Right lobe of liver (tissue), 6 donors: ENCODE measurements around the gene TOR3A. TPM values are rescaled to one million over a fixed set of nuclear protein-coding genes. Genes with fewer than 3 reads are reported as not detected.

Experiments used
- ATAC-seq, 4 donors: fragments of 200-7000 bp; cut with Tn5 transposase; one replicate each; pipeline ENCODE4 v1.9.1; 2020; ENCODE audit warnings: mild to moderate bottlenecking in 4 of 4, moderate library complexity in 4 of 4
- DNase-seq, 3 donors: peaks; one replicate each; pipeline ENCODE4 v3.0.0-alpha.2; 2020
- H3K27ac ChIP-seq, 3 donors: fragments of 200-600 bp; one replicate each; pipeline ENCODE4 v1.8.0; 2022
- H3K27me3 ChIP-seq, 2 donors: fragments of 200-600 bp; one replicate each; pipeline ENCODE4 v1.8.0; 2022
- H3K36me3 ChIP-seq, 4 donors: fragments of 200-600 bp; sonication (generic) in 1 of 4; one replicate each; pipeline versions ENCODE4 v1.5.1 to v1.8.0; 2017 to 2022; ENCODE audit warnings: control low read depth in 1 of 4
- H3K4me1 ChIP-seq, 4 donors: fragments of 200-600 bp; sonication (generic) in 1 of 4; one replicate each; pipeline versions ENCODE4 v1.5.1 to v1.8.0; 2017 to 2022; ENCODE audit warnings: control low read depth in 1 of 4
- H3K4me3 ChIP-seq, 3 donors: fragments of 200-600 bp; one replicate each; pipeline ENCODE4 v1.8.0; 2022
- H3K9me3 ChIP-seq, 4 donors: fragments of 200-600 bp; sonication (generic) in 1 of 4; one replicate each; pipeline versions ENCODE4 v1.5.1 to v1.8.0; 2017 to 2022; ENCODE audit warnings: control low read depth in 1 of 4
- POLR2A ChIP-seq: fragments of 450-650 bp; IDR thresholded peaks from one replicate; pipeline ENCODE4 v1.6.1; 2017; ENCODE audit warnings: antibody characterized with exemption, mild to moderate bottlenecking
- WGBS: methylation state at CpG from one replicate; pipeline ENCODE4 v1.1.6; 2018; ENCODE audit warnings: low coverage, low lambda C conversion rate; ENCODE audit not compliant: insufficient coverage; ENCODE audit errors: missing lambda C conversion rate; 5-methylcytosine and 5-hydroxymethylcytosine counted together
- intact Hi-C, 2 donors: fragments of 100-400 bp; cut with DNase I; formaldehyde crosslinking; loops; one replicate each; pipeline versions ENCODE4 v1.11.2 to v1.14.1; 2022
- total RNA-seq, 6 experiments: library from RNA; depleted of rRNA in 2 of 6; stranded (reverse); fragments of >200 nt in 2 of 6; fragmentation: NEBNext Ultra II Directional in 3 of 6; extraction: Animal tissue kit (Norgen Biotek cat#: 25700) in 3 of 6; gene quantifications; one replicate each; pipeline versions ENCODE4 v1.1.0 to v1.2.4, GENCODE V29; 2016 to 2023
- TF ChIP-seq, protein P1 (sequence below), 4 donors: fragments of 200-600 bp in 3 of 4; fragments of 450-650 bp in 1 of 4; IDR thresholded peaks; one replicate each; pipeline versions ENCODE4 v1.5.1 to v1.8.0; 2016 to 2022; ENCODE audit warnings: antibody characterized with exemption in 4 of 4, mild to moderate bottlenecking in 2 of 4
- donor health status: DM: no; HTN: yes; CAD: no.
- donor health status: DM: no; HTN: no; CAD: no.
- donor health status: DM: no; HTN: no; CAD: no.
- donor health status: DM: no; HTN: yes; CAD: no.
- donor health status: DM: no; HTN: yes; CAD: no.

TOR3A gene
- total RNA-seq, 6 experiments from 2014 or later: 4.7 to 52.8 (median 13.1) TPM

DNA sequence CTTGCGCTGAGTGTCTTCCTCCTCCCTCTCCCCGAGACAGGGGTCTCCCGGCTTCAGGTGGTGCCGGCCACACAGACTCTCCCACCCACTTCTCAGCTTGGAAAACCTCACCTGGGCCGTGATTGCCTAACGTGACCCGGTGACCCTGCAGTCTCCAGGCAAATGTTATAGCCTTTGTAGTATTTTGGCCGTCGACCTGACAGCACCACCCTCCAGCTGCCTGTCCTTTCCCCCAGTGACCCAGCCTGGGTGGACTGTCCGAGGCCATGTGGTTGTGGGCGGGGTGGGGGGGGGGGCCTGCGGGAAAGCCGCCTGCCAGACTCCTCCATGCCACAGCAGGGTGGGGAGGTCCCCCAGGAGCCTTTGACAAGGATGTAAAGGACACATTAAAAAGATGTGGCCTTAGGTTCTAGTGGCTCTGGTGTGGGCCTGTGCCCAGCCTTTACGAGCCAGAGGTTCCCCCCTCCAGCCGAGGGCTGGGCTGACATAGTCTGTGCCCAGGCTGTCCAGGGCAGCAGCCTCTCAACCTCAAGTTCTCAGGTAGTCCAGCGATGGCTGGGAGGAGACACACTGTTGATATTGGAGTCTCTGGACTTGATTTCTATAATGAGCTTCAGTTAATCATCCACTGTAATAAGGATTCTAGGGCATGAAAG lies 8.1 kb downstream of the TOR3A start:
- intact Hi-C loops: no loop called here
- peak; percentile 77 to 90 (median 89) for DNase-seq
- peak; percentile 69 to 76 (median 72) for ATAC-seq
- Histone ChIP-seq H3K36me3 (peaks cover 0 to 20% (median 6%) of the 10 kb centered on the region in 4 donors), H3K27me3 (no peaks in the 10 kb centered on the region), H3K4me1 (peaks cover 0 to 52% (median 25%) of the 10 kb centered on the region in 4 donors), H3K4me3 (peak overlapping the region in 1 of 3 donors; percentile 17), H3K27ac (peak overlapping the region in 2 of 3 donors; percentile 51 to 64), H3K9me3 (no peaks in the 10 kb centered on the region)
- TF ChIP-seq, protein P1, sequence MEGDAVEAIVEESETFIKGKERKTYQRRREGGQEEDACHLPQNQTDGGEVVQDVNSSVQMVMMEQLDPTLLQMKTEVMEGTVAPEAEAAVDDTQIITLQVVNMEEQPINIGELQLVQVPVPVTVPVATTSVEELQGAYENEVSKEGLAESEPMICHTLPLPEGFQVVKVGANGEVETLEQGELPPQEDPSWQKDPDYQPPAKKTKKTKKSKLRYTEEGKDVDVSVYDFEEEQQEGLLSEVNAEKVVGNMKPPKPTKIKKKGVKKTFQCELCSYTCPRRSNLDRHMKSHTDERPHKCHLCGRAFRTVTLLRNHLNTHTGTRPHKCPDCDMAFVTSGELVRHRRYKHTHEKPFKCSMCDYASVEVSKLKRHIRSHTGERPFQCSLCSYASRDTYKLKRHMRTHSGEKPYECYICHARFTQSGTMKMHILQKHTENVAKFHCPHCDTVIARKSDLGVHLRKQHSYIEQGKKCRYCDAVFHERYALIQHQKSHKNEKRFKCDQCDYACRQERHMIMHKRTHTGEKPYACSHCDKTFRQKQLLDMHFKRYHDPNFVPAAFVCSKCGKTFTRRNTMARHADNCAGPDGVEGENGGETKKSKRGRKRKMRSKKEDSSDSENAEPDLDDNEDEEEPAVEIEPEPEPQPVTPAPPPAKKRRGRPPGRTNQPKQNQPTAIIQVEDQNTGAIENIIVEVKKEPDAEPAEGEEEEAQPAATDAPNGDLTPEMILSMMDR (IDR thresholded peaks at IDR 0.05): no peak
- no peak for TF ChIP-seq POLR2A
- 40% methylated on average over 1 of the region's 16 CpGs for WGBS

DNA sequence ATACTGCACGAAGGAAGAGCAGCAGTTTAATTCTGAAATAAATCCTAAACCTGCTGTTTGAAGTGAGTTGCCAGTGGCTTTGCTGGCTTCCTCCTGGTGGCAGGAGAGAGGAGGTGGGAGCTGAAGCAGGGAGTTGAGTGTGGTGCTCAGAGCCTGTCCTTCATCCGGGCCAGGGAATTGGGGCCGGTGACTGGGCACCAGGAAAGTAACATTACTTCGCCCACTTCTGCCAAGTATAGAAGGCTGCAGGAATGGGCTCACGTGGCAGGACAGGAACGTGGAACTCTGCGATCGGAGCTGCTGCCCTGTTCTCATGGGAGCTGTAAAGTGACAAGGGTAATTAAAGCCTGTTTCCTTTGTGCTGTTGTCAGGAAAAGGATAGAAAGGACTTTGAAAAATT lies 8.7 kb downstream of the TOR3A start:
- peak in 2 of 4 donors; percentile 1 to 2 for ATAC-seq
- intact Hi-C loops: no loop called here

DNA sequence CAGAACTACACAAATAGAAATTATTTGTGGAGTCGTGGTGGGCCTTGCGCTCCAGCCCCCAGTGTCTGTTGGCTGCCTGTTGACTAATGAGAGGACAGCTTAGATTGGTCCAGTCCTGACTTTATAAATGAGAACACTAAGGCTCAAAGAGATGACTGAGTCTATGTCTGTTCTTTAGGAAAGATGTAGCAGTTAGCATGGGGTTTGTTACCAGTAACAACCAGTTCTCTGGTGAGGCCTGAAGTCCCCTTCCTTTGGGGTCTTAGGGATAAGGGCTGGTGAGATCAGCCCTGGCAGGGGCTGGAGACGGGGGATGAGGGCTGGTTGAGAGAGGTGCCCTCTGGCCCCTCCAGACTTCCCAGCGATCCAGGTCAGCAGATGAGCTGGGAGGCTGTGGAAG lies 9.1 kb downstream of the TOR3A start:
- H3K9me3 ChIP-seq: no peaks in the 10 kb centered on the region
- intact Hi-C loops: no loop called here
- no peak overlapping the region for H3K4me3 ChIP-seq
- peaks cover 0 to 59% (median 30%) of the 10 kb centered on the region in 4 donors for H3K4me1 ChIP-seq
- DNase-seq (no peak), ATAC-seq (no peak)
- H3K27me3 ChIP-seq: no peaks in the 10 kb centered on the region
- WGBS: 68% methylated on average over 3 of the region's 4 CpGs
- TF ChIP-seq POLR2A: no peak
- TF ChIP-seq, protein P1 (IDR thresholded peaks at IDR 0.05): no peak
- H3K27ac ChIP-seq: peak overlapping the region; percentile 34 to 64 (median 51)
- H3K36me3 ChIP-seq: peaks cover 0 to 16% (median 6%) of the 10 kb centered on the region in 4 donors

More for the DNA sequence above, 8.7 kb downstream of the TOR3A start:
- no peak overlapping the region for H3K4me3 ChIP-seq
- no peak for DNase-seq
- H3K4me1 ChIP-seq: peaks cover 0 to 58% (median 28%) of the 10 kb centered on the region in 4 donors
- WGBS: 44% methylated on average over 7 of the region's 8 CpGs
- no peaks in the 10 kb centered on the region for H3K27me3 ChIP-seq
- H3K9me3 ChIP-seq: no peaks in the 10 kb centered on the region
- TF ChIP-seq POLR2A: no peak
- TF ChIP-seq, protein P1 (IDR thresholded peaks at IDR 0.05): no peak
- peaks cover 0 to 20% (median 6%) of the 10 kb centered on the region in 4 donors for H3K36me3 ChIP-seq
- H3K27ac ChIP-seq: peak overlapping the region in 2 of 3 donors; percentile 51 to 64

DNA sequence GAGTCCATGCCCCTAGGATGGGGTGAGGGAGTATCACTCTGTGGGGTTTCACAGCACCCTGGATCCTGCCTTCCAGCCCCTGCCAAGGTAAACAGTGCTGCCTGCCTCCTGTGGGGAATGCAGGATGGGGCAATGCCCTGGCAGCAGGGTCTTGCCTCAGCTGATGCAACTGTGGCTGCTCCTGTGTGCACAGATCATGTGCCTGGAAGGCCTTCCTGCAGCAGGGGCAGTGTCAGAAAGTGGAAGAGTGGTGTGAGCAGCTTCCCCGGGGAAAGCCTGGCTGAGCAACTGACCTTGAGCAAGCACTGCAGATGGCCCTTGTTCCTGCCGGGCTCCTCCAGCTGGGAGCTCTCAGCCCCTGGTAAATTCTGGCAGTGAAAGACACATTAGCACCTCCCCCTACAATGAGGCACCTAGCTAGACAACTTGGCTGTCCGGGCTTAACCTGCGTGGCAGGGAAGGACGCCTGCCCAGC lies 9.9 kb downstream of the TOR3A start:
- ATAC-seq: peak; percentile 79 to 86 (median 82)
- Histone ChIP-seq H3K27ac (peak overlapping the region; percentile 34 to 64 (median 51)), H3K27me3 (no peaks in the 10 kb centered on the region), H3K4me3 (no peak overlapping the region), H3K36me3 (peaks cover 0 to 15% (median 6%) of the 10 kb centered on the region in 4 donors), H3K4me1 (peaks cover 0 to 63% (median 34%) of the 10 kb centered on the region in 4 donors), H3K9me3 (no peaks in the 10 kb centered on the region)
- peak; percentile 87 to 97 (median 96) for DNase-seq
- no CpG with 5 or more reads among the region's 5 CpGs for WGBS
- intact Hi-C loops: no loop called here
- TF ChIP-seq, protein P1 (IDR thresholded peaks at IDR 0.05): no peak
- TF ChIP-seq POLR2A: no peak
